ENCODE data around the gene WWOX.

The WWOX gene

DNA sequence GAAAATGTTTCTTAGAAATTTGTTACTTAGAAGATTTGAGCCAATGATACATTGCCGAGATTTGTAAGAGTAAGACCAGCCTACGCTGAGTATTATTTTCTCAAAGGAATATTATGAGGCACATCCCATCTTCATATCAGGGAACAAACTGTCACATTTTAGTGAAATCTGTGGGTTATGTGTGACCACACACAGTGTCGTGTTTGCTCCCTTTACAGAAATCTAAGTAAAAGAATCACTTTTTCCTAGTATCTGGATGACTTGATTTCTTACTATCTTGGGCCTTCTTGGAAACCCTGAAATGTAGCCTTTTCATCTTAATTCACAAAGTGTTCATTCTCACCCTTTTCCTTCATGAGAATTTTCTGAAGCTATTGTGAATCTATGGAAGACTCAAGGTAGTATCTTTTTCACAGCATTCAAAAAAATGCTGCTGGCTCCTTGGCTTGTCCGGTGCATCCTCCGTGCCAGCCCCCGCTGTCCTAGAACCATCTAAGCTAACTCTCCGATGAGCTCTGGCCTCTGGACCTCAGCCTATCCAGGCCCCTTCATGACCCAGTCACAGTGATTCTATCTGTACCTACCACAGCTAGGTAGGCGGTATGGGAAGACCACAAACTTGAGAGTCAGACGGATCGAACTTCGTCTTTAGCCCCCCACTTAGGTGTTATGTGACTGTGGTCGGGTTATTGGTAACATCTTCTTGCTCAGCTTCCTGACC is 976.8 kb downstream of the WWOX start:
- DNase-seq (ENCODE audit: low read depth), result no peak
- TF ChIP-seq, protein P1, sequence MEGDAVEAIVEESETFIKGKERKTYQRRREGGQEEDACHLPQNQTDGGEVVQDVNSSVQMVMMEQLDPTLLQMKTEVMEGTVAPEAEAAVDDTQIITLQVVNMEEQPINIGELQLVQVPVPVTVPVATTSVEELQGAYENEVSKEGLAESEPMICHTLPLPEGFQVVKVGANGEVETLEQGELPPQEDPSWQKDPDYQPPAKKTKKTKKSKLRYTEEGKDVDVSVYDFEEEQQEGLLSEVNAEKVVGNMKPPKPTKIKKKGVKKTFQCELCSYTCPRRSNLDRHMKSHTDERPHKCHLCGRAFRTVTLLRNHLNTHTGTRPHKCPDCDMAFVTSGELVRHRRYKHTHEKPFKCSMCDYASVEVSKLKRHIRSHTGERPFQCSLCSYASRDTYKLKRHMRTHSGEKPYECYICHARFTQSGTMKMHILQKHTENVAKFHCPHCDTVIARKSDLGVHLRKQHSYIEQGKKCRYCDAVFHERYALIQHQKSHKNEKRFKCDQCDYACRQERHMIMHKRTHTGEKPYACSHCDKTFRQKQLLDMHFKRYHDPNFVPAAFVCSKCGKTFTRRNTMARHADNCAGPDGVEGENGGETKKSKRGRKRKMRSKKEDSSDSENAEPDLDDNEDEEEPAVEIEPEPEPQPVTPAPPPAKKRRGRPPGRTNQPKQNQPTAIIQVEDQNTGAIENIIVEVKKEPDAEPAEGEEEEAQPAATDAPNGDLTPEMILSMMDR (IDR thresholded peaks at IDR 0.05; ENCODE audit: control insufficient read depth, insufficient read depth, low read depth, low read length, missing control alignments), result no peak
- H3K4me3 ChIP-seq (ENCODE audit: control insufficient read depth, low read depth, low read length), result no peak overlapping the region

DNA sequence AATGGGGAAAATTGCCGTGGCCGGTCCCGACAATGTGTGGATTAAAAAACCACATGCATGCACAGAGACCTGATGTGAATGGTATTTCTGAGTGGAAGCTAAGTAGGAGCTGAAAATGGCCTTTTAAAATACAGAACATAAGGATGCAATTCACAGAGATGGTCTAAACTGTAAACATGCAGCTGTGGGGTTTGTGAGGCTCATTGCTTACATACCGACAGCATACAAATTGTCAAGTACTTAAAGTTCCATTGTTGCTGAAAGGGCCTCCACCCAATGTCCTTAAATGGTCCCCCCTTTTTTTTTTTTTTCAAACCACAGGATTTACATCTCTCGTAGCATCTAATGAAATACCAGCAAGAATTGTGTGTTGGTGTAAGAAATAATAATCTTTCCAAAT is 977.9 kb downstream of the WWOX start:
- no peak overlapping the region for H3K4me3 ChIP-seq (ENCODE audit: control insufficient read depth, low read depth, low read length)
- TF ChIP-seq, protein P1 (IDR thresholded peaks at IDR 0.05; ENCODE audit: control insufficient read depth, insufficient read depth, low read depth, low read length, missing control alignments), result no peak
- no peak for DNase-seq (ENCODE audit: low read depth)

DNA sequence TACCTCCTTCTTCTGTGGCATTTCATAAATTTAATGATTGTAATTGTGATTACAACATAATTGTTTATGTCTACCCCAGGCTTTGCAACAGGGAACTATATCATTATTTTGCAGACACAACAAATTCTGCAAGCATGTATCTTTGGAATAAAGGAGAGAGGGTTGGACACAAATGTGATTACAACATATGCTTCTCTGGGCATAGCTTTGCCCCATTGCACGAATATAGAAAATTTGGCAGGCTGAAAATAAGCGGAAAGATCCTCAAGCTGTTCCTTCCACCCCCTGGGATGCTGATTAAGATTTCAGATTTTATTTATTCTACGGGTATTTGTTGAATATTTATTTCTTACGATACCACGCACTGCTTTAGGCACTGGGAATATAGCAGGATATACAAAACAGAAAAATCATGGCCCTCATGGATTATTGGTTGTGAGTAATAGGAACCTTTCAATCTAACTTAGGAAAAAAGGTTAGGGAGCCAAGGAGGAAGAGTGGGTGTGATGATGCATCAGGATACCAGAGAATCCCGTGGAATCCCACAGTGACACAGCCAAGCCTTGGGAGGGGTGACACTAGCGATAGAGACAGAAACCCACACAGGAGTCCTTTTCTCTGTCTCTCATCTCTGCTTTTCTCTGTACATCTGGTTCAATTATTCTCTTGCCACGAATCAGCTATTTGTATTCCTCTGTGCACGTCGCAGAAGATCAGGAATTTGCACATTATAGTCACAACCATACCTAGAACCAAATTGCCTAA is 980.4 kb downstream of the WWOX start:
- no peak overlapping the region for H3K4me3 ChIP-seq (ENCODE audit: control insufficient read depth, low read depth, low read length)
- TF ChIP-seq, protein P1 (IDR thresholded peaks at IDR 0.05; ENCODE audit: control insufficient read depth, insufficient read depth, low read depth, low read length, missing control alignments), result no peak
- DNase-seq (ENCODE audit: low read depth), result no peak

DNA sequence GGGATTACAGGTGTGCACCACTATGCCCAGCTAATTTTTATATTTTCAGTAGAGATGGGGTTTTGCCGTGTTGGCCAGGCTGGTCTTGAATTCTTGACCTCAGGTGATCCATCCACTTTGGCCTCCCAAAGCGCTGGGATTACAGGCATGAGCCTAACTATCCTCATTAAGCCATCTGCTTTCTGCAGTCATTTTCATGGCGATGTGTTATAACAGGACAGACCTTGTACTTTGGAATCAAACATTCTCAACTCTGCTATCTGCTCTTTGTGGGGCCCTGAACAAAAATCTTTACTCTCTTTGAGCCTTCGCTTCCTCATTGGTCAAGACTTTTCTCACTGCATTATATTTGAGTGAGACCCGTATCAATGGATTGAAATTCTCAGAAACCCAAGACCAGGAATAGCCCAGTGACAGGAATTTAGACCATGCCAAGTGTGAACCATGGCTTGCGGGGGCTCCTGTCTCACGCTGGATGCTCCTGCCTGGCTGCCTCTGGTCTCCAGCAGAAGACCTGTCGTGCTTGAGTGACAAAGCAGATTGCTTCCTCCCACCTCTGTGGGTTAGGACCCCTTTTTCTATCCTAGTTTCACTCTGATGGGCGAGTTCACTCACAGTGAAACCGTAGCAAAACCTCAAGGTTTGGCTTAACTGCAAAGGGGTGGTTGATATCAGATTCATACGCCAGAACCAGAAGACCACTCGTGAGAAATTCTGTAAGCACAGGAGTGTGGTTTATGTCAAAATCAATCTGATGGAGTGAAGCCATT is 982.0 kb downstream of the WWOX start:
- no peak for DNase-seq (ENCODE audit: low read depth)
- no peak overlapping the region for H3K4me3 ChIP-seq (ENCODE audit: control insufficient read depth, low read depth, low read length)
- TF ChIP-seq, protein P1 (IDR thresholded peaks at IDR 0.05; ENCODE audit: control insufficient read depth, insufficient read depth, low read depth, low read length, missing control alignments), result no peak

DNA sequence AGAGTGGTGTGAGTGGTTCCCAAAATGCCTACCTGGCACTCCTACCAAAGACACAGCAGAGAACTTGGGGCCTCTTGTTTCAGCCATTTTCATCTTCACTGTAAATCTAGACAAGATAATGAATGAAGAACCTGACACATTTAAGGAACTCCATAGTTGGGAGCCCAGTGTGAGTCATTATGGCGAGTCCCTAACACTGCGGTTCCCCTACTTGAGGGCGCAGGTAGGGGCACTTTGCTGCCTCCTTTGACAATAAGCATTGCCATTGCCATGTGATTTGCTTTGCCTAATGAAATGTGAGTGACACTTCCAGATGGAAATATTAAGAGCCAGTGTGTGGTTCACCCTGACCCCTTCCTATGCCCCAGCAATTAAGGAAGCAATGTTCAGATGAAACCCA is 983.5 kb downstream of the WWOX start:
- TF ChIP-seq, protein P1 (IDR thresholded peaks at IDR 0.05; ENCODE audit: control insufficient read depth, insufficient read depth, low read depth, low read length, missing control alignments), result no peak
- DNase-seq (ENCODE audit: low read depth), result no peak
- no peak overlapping the region for H3K4me3 ChIP-seq (ENCODE audit: control insufficient read depth, low read depth, low read length)

DNA sequence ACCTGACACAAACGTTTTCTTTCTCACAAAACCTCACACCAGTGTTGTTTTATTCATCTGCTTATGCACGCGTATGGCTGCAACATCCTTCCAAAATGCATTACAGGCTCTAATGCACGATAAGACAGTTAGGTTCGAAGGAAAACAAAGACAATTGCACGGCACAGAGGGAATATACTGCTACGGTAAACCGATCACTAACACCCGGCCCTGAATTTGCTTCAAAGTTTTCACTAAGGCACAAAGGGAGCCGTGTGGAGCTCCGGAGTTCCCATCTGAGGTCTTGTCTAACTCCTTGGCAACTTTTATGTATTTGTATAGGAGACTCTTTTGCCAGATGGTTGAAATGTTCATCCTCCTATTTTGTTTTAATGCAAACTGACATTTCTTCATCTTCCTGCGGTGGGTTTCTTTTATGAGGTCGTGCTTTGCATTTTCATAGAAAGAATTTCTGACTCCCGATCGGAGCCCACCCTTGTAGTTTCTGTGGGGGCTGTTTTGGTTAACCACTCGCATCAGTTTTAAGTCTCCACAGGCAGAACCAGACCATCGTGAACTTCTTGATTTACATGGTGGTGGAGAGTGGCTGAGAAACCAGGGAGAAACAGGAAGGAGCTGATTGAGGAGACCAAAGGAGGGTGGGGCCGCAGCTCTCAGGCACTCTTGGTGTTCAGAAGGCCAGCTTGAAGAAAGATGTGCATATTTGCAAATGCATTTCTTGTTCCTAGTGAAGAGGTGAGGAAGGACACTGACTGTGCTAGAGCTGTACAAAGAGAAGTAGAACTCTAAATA is 984.2 kb downstream of the WWOX start:
- H3K4me3 ChIP-seq (ENCODE audit: control insufficient read depth, low read depth, low read length), result no peak overlapping the region
- DNase-seq (ENCODE audit: low read depth), result no peak
- TF ChIP-seq, protein P1 (IDR thresholded peaks at IDR 0.05; ENCODE audit: control insufficient read depth, insufficient read depth, low read depth, low read length, missing control alignments), result no peak
